HG02870 (cell line): Measurements from ENCODE around the gene REPIN1.

Experiments
- ATAC-seq: cut with Tn5 transposase; IDR thresholded peaks from one replicate; pipeline ENCODE4 v1.9.1; 2021; ENCODE audit warnings: mild to moderate bottlenecking, moderate library complexity; ENCODE audit not compliant: unreplicated experiment

Gene REPIN1

DNA sequence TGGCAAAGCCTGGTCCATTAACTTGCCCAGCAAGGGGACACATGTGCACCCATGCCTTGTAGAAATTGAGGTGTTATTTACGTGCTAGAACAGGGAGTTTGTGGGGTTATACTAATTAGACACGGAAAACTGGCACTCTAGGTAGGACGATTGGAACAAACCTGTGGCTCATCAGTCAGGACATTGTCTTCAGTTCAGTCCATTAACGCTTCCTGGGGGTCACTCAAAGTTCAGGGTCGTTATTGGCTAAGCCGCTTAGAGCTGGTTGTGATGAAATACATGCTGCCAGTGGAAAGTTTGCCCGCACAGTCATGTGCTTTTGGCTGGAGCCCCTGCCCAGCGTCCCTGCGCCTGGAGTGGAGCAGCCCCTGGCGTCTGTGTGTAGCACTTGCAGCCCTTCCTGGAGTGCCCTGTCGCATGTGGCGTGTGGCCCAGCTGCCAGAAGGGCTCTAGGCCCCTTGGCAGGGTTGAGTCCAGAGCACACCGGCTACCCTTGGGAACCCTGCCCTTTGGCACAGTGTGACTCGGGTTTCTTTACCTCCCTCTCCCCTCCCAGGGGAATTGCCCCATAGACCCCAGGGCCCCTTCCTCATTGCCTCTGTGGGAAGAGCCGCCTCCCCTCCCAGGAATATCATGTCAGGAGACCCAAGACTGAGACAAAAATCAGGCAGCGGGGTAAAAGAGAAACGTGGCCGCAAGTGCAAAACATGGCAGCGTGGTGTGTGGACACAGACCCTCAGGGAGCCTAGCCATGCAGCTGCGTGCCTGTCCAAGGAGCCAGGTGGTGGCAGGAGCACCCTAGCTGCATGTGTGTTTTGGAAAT, 20.3 kb downstream of the REPIN1 start:
- ATAC-seq, result no peak

DNA sequence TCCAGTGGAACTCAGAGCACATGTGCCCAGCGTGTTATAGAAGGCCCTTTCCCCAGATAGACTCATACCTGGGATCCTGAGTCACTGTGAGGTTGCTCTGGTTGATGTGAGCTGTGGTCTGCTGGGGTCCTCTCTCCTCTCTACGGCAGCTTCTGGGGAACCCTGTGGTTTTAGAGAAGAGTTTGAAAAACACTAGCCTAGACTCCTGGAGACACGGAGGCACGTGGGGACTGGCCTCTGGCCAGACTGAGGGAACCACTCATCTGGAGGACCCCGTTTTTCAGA, 20.9 kb downstream of the REPIN1 start:
- no peak for ATAC-seq

DNA sequence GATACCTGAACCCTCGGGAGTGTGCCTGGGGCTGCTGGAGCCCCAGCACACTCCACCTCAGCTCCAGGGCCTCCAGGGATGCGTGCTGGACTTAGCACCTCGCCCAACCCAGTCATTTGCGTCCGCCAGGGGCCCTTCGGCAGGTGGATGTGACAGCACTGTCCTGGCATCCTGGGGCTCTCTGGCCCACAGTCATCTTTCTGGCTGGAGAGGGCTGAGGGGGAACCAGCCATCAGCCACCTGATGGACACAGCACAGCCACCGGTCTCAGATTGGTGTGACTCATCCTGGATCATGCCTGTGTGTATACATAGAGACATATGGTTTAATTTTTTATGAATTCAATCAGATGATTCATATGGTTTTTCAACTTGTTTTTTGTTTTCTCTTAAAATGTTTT, 21.6 kb downstream of the REPIN1 start:
- no peak for ATAC-seq

DNA sequence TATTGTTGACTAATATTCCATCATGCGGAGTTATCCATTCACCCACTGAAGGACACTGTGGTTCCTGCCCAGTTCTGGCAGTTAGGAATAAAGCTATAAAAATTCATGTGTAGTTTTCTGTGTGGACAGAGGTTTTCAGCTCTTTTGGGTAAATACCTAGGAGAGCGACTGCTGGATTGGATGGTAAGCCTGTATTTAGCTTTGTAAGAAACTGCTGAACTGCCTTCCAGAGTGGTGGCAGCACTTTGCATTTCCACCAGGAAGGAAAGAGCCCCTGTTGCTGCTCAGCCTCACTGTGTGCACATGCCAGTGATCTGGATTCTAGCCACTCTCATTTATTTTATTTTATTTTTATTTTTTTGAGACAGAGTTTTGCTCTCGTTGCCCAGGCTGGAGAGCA, 24.7 kb downstream of the REPIN1 start:
- no peak for ATAC-seq

DNA sequence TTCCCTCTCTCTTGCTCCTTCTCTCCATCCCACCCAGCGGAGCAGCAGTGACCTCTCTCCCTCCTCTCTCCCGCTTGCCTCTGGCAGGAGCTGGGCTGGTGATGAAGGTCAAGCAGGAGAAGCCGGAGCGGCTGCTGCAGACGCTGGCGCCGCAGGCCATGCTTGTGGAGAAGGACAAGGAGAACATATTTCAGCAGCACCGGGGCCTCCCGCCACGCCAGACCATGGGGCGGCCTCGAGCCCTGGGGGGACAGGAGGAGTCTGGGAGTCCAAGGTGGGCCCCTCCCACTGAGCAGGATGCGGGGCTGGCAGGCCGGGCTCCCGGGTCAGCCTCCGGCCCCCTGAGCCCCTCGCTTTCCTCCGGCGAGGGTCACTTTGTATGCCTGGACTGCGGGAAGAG, 27.8 kb downstream of the REPIN1 start:
- ATAC-seq, result no peak

DNA sequence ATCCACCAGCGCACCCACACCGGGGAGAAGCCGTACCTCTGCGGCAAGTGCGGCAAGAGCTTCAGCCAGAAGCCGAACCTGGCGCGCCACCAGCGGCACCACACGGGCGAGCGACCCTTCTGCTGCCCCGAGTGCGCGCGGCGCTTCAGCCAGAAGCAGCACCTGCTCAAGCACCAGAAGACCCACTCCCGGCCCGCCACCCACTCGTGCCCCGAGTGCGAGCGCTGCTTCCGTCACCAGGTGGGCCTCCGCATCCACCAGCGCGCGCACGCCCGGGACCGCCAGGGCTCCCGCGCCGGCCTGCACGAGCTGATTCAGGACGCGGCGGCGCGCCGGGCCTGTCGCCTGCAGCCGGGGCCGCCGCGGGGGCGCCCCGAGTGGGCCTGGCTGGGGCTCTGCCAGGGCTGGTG, 28.2 kb downstream of the REPIN1 start:
- ATAC-seq, result no peak

DNA sequence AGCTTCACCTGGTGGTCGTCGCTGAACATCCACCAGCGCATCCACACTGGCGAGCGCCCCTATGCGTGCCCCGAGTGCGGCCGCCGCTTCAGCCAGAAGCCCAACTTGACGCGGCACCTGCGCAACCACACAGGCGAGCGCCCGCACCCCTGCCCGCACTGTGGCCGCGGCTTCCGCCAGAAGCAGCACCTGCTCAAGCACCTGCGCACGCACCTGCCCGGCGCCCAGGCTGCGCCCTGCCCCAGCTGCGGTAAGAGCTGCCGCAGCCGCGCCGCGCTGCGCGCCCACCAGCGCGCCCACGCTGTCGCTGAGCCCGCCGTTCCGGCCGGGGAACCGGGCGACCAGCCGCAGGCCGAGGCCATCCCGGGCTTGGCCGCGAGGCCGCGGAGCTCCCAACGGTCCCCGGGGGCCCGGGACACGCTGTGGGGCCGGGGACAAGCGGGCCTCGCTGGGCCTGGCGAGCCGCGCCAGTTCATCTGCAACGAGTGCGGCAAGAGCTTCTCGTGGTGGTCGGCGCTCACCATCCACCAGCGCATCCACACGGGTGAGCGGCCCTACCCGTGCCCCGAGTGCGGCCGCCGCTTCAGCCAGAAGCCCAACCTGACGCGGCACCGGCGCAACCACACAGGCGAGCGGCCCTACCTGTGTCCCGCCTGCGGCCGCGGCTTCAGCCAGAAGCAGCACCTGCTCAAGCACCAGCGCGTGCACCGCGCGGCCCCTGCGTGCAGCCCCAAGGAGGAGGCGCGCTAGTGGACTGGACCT, 28.9 kb downstream of the REPIN1 start:
- ATAC-seq, result no peak

DNA sequence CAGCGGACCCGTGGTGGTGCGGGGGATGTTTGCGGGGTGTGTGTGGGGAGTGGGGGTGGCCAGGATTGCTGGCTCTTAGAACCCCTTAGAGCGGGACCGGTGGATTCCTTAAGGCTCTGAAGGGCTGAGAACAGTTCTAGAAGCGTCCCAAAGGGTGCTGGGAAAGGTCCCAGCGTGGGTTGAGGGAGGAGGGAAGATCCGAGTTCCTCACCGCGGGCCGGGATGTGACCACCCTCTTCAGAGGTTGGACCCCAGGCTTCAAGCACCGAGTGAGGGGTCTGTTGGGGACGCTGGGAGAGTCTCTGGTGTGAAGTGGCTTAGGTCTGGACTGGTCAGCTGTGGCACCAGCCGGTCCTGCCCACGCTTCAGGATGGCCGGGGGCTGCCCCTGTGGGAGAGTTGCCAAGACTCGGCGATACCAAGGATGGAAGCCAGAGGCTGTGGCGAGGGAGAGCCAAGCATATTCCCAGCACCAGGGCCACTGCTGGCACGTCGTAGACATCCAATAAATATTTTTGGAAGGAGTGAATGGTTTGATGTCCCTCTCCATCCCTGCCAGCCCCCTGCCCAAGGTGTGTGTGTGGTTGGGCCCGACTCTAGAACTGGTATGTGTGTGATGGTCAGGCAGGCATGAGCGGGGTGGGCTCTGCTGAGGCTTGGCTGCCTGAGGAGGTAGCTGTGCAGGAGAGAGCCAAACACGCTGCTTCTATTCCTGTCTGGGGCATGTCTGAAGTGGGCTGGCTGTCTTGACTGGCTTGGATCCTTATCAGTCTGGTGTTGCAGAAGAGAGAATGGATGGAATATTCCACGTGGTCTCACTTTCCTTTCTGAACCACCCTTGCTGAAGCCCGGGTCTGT, 29.7 kb downstream of the REPIN1 start:
- ATAC-seq, result no peak

DNA sequence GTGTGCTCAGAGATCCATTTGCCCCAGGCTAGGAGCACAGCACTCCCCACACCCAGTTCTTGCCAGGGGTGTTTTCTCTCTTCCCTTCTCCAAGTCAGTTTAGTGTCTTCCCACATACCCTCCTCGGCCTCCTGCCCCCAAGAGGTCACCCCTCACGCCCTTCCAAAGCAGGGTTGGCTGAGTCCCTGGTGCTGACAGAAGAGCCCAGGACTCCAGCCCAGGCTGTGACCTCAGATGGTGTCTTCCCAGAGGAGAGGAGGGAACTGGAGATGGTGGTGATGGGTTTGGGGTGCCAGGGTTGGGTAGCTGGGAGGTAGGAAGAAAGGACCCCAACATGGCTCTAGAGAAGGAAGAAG, 30.3 kb downstream of the REPIN1 start:
- no peak for ATAC-seq

DNA sequence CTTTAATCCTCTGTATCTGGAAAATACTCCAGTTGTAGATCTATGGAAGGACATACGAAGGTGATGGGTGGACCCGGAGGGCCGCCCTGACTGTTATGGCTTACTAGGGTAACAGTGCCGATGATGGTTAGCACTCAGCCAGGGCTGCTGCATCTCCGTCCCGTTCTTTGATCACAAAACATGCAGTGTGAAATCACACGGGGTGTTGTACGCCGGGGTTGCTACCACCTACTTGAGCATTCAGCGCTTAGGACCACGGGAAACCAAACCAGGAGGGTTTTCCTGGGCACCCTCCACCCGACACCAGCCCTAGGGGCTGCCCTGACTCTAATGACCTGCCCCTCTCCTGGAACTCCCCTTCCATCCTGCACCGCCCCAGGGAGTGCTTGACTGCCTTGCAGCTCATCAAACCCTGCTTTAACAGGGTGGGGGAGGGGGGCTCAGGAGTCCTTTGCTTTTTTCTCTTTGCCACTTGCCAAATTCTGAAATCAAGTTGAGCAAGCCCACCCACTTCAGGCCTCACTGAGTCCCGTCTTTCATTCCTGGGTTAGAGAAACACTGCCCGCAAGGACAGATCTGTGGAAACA, 30.9 kb downstream of the REPIN1 start:
- no peak for ATAC-seq

DNA sequence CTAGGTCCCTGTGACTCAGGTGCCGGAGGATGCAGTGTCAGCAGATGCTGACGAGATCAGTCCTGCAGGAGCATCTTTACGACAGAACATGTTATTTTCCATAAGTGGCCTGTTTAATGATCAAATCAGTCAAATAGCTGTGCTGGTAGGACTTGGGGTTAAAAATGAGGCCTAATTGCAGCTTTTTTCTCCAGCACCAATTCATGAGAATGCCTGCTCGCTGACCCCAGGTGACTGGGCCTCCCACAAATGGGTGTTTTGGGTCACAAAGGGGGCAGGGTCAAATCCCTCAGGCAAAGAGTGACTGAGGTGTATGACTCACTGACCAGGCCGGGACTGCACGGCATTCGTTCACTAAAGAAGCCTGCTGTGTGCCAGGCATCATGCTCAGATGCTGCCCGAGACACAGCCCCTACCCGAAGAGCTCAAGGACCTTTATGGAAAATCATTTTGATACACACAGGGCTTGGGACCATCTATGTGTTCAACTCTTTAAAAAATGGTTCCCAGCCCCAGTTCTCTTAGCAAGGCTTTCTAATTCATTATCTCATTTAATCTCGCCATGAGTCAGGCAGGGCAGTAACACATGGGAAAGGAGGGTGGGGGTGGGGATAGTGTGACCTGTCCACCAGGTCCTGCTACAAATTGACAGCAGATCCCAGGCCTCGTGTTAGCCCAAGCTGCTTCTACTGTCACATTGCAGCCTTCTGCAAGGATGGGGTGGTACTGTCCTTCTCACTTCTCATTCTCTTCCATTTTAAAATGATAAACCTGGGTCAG, 31.6 kb downstream of the REPIN1 start:
- ATAC-seq, result no peak

DNA sequence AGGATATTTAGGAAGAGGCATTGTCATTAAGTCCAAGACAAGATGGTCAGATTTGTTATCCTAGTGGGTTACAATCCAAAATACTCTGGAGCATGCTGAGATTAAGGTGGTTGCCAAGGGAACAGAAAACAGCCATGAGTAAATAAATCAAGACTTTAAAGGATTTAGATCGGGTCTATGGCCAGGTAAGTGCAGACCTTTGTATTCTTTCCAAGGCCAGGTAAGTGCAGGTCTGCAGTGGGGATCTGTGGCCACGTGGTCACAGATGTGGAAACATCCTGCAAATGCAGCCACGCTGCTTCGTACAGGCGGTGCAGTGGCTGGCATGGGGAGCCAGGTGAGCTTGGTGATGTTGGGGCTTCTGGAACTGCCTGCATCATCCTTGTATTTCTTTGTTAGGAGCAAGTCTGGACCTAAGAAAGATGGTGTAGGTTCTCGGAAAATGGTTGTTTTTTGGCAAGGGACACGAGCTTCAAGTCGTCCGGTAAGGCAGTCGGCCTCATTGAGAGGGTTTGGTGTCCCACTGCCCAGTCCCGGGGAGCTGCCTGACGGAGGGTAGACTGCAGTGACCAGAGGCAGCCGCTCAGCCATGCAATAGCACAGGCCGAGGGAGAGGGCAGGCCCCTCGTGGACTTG, 32.3 kb downstream of the REPIN1 start:
- no peak for ATAC-seq

DNA sequence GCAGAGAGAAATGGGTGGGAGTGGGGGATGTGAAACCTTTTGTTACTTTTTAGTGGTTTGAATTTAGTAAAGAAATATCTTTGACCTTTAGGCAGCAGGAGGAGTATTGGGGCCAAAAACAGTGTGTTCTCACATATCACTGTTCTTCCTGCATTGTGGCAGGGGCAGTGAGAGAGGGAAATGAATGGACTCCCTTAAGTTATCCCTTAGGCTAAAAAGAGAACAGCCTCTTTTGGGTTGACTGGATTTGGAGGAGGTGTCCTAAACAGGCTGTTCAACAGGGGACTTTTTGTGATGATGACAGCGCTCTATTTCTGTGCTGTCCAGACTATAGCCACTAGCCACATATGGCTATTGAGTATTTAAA, 32.8 kb downstream of the REPIN1 start:
- no peak for ATAC-seq

DNA sequence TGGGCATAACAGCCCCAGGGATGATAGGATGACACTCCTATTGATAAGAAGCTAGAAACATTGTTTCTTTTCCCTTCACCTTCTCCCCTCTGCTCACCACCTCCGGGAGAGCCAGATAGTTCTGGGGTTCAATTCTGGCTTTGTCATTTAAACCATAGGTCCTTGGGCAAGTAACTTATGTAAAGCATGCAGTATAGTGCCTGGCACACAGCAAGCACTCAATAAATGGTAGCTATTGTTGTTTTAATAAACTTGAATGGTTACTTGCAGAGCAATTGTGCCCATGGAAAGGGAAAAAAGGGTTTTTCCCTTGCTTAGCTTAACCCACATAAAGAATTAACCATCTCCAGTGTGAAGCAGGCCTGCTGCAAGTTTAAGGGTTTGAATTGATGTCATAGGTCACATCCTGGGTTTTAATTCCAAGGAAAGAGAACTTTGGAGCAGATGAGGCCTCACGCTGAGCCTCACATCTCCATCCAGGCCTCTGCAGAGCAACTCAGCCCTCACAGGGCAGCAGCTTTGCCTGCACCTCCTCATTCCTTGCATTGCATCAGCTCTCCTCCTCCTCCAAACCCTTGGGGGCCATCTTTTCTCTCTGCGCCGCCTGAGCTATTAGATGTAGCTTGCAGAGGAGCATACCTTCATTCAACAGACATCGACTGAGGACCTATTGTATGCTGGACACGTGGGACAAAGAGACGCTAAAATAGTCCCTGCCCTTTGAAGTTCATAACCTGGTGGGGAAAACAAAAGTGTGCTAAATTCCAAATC, 33.4 kb downstream of the REPIN1 start:
- no peak for ATAC-seq

DNA sequence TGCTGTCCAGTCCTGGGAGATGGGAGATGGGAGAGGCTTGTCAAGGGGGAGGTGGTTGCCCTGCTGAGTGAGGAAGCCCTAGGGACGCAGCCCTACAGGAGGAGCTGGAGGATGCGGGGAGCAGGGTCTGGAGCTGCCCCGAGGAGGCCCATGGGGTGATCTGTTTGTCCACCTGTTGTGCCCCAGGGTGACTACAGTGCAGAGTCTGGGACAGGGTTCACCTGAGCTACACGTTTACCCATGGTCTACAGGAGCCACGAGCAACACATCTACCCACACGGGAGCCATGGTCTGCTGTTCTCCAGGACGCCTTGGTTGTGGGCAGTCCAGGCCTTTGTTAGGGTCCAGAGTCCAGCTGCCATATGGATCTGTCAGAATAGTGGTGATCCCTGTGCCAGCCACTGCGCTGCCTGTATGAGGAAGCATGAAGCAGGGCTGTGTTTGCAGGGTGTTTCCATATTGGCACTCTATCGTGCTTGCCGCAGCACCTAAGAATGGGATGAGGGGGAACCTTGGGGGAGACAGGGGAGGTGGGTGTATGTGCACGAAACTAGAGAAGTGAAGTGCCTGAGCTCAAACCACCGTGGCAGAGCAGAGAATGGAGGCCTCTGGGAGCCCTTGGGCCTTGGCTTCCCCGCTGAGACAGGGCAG, 34.2 kb downstream of the REPIN1 start:
- no peak for ATAC-seq

DNA sequence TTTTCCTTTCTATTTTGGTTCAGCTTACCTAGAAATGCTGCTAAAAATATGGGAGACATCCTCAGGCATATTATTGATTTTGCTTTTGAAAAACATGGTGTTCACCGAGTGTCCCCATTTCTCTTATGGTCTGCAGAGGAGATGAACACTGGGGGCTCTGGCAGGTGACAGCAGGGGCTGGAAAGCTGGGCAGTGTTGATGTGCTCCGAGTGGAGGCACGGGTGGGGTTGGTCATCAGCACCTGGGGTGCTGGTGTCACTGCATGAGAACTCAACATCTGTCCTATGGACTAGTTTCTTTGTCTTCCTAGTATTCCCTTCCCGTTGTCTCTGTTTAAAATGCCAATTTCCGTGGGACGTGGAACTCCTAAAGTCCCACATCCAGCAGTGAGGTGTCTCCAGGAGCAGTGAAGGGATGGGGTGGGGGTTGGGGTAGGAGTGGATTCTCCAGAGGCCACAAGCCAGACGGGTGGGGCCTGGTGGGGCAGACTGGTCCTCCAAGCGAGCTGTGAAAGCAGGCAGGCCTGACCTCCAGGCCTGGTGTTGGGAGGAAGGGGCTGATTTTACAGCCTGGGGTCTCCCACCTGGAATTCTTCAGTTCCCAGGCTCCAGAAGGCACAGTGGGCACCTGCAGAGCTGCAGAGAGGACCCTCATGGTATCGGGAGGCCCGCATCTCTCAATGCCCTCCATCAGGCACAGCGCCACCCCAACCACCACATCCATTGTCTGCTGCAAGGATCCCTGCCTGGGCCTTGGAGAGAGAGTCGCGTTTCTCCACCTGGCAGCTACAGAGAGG, 35.0 kb downstream of the REPIN1 start:
- no peak for ATAC-seq

DNA sequence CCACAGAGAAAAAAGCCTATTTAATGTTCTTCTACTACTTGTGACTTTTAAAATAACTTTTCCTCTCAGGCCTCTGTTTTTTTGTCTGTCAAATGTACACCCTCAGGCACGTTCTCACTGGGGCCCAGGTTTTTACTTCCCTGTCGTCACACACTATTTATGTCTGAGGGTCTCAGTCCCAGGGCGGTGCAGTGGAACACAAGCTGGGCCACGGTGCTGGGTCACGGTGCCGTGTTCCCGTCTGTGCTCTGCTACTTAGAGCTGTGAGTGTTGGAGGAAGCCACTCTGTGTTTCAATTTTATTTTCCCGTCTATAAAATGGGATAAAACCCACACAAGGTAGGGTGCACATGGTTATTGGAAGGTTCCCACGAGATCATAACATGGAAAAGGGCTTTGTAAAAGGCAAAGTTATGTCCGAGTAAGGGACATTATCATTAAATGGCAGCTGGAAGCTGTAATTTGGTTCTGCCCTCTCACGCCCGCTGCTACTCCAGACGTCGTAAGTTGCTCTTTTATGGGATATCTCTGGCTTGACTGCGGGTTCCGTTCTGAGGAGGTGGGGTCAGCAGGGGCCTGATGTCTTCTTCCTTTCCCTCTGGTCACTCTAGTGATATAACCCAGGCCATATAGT, 35.7 kb downstream of the REPIN1 start:
- ATAC-seq, result no peak
